ENCODE results near the gene TSC2.
"Not testable (repeated sequence)": the region's sequence is repeated elsewhere in the genome, so short reads cannot be mapped to it uniquely, and the experiment has no call there.

TSC2 gene

GRCh38 chr16:2115591-2115973, 67.8 kb downstream of the TSC2 start:
- Histone ChIP-seq H3K79me2 (ENCODE audit: insufficient read depth, low read length) (no peaks in the 10 kb centered on the region), H3K27me3 (ENCODE audit: insufficient read depth, low read length) (no peaks in the 10 kb centered on the region), H3K9ac (ENCODE audit: low read length) (no peak overlapping the region), H3K4me1 (ENCODE audit: insufficient read depth, low read length, severe bottlenecking) (no peaks in the 10 kb centered on the region), H3K9me2 (ENCODE audit: low read depth, low read length) (no peaks in the 10 kb centered on the region), H4K20me1 (ENCODE audit: insufficient read depth, low read length) (no peaks in the 10 kb centered on the region), H3K36me3 (ENCODE audit: insufficient read depth, low read length) (no peaks in the 10 kb centered on the region), H3K4me2 (ENCODE audit: low read length) (no peak overlapping the region), H3K27ac (ENCODE audit: low read depth, low read length, poor library complexity, severe bottlenecking) (no peak overlapping the region), H2AFZ (ENCODE audit: low read length) (no peak overlapping the region), H3F3A (ENCODE audit: insufficient read depth, low read length) (no peaks in the 10 kb centered on the region), H3K9me3 (ENCODE audit: low read length) (no peaks in the 10 kb centered on the region), H3K4me3 (ENCODE audit: low read depth, low read length, poor library complexity, severe bottlenecking) (no peak overlapping the region)
- TF ChIP-seq EZH2 (IDR thresholded peaks at IDR 0.05; ENCODE audit: borderline replicate concordance, low read length) = no peak
- TF ChIP-seq, protein P1, sequence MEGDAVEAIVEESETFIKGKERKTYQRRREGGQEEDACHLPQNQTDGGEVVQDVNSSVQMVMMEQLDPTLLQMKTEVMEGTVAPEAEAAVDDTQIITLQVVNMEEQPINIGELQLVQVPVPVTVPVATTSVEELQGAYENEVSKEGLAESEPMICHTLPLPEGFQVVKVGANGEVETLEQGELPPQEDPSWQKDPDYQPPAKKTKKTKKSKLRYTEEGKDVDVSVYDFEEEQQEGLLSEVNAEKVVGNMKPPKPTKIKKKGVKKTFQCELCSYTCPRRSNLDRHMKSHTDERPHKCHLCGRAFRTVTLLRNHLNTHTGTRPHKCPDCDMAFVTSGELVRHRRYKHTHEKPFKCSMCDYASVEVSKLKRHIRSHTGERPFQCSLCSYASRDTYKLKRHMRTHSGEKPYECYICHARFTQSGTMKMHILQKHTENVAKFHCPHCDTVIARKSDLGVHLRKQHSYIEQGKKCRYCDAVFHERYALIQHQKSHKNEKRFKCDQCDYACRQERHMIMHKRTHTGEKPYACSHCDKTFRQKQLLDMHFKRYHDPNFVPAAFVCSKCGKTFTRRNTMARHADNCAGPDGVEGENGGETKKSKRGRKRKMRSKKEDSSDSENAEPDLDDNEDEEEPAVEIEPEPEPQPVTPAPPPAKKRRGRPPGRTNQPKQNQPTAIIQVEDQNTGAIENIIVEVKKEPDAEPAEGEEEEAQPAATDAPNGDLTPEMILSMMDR (IDR thresholded peaks at IDR 0.05; ENCODE audit: low read length) = no peak

DNA sequence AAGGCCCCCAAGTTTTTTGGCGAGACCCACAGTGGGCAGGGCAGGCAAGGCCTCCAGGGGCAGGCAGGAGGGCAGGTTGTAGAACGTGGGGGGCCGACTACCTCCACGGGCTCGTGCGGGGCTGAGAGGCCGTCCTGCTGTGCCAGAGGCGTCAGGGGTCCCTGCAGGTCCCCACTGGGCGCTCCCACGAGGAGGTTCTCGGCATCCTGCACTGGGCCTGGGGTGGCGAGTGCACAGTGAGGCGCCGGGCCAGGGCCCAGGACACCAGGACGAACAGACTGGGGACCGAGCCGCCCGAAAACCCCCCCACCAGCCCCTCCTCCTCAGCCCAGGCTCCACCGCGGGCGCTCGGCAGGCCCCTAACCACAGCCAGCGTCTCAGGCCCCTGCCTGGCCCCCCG, 68.6 kb downstream of the TSC2 start:
- not testable (repeated sequence) for H4K20me1 ChIP-seq (ENCODE audit: insufficient read depth, low read length); H3K27me3 ChIP-seq (ENCODE audit: insufficient read depth, low read length); H3K9me3 ChIP-seq (ENCODE audit: low read length); H3K9ac ChIP-seq (ENCODE audit: low read length); H3K4me3 ChIP-seq (ENCODE audit: low read depth, low read length, poor library complexity, severe bottlenecking); H3K4me1 ChIP-seq (ENCODE audit: insufficient read depth, low read length, severe bottlenecking); H3K4me2 ChIP-seq (ENCODE audit: low read length); H3F3A ChIP-seq (ENCODE audit: insufficient read depth, low read length); H3K27ac ChIP-seq (ENCODE audit: low read depth, low read length, poor library complexity, severe bottlenecking); H3K9me2 ChIP-seq (ENCODE audit: low read depth, low read length); H3K79me2 ChIP-seq (ENCODE audit: insufficient read depth, low read length); H3K36me3 ChIP-seq (ENCODE audit: insufficient read depth, low read length); H2AFZ ChIP-seq (ENCODE audit: low read length)

GRCh38 chr16:2117341-2117740, 69.6 kb downstream of the TSC2 start:
- H2AFZ ChIP-seq (ENCODE audit: low read length) = not testable (repeated sequence)

DNA sequence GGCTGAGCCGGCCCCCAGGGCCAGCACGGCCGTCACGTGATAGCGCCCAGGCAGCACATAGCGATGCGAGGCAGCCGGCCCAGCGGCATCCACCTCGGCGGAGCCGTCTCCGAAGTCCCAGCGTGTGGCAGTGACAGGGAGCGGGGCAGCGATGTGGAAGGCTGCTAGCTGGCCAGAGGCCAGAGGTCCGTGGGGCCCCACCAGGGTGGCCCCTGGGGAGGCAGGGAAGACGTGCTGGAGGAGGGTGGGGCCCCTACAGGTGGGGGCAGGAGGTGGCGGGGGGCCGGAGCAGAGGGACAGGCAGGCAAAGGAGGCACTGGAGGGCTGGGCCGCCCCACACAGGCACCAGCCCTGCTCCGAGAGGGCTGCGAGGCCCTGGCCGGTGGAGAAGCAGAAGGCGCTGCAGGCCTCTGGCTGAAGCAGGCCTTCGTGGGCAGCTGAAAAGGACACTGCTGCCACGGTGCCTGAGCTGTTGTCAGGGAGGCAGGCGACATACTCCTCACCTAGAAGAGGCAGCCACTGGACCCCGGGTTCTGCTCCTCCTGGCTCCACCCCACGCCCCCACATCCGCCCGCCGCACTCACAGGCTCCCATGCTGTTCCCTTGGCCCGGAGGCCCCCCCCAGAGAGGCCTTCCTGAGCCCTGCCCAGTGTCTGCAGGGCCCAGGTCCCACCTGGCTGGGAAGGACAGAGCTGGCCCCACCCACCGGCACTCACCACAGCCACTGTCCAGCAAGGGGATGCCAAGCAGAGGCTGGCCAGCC, 70.4 kb downstream of the TSC2 start:
- not testable (repeated sequence) for H3K4me3 ChIP-seq (ENCODE audit: low read depth, low read length, poor library complexity, severe bottlenecking); H4K20me1 ChIP-seq (ENCODE audit: insufficient read depth, low read length); H3K79me2 ChIP-seq (ENCODE audit: insufficient read depth, low read length); H3K9me3 ChIP-seq (ENCODE audit: low read length); H3K4me2 ChIP-seq (ENCODE audit: low read length); H3K9me2 ChIP-seq (ENCODE audit: low read depth, low read length); H3K27me3 ChIP-seq (ENCODE audit: insufficient read depth, low read length); H3K27ac ChIP-seq (ENCODE audit: low read depth, low read length, poor library complexity, severe bottlenecking); H2AFZ ChIP-seq (ENCODE audit: low read length); H3K9ac ChIP-seq (ENCODE audit: low read length); H3F3A ChIP-seq (ENCODE audit: insufficient read depth, low read length); H3K36me3 ChIP-seq (ENCODE audit: insufficient read depth, low read length); H3K4me1 ChIP-seq (ENCODE audit: insufficient read depth, low read length, severe bottlenecking)

More at GRCh38 chr16:2117341-2117740, 69.6 kb downstream of the TSC2 start:
- not testable (repeated sequence) for H3K79me2 ChIP-seq (ENCODE audit: insufficient read depth, low read length); H3K9me3 ChIP-seq (ENCODE audit: low read length); H3K4me2 ChIP-seq (ENCODE audit: low read length); H3K36me3 ChIP-seq (ENCODE audit: insufficient read depth, low read length); H3F3A ChIP-seq (ENCODE audit: insufficient read depth, low read length); H3K27me3 ChIP-seq (ENCODE audit: insufficient read depth, low read length); H3K4me3 ChIP-seq (ENCODE audit: low read depth, low read length, poor library complexity, severe bottlenecking); H4K20me1 ChIP-seq (ENCODE audit: insufficient read depth, low read length); H3K27ac ChIP-seq (ENCODE audit: low read depth, low read length, poor library complexity, severe bottlenecking); H3K4me1 ChIP-seq (ENCODE audit: insufficient read depth, low read length, severe bottlenecking); H3K9ac ChIP-seq (ENCODE audit: low read length); H3K9me2 ChIP-seq (ENCODE audit: low read depth, low read length)
